Lung (tissue), 12 donors: ENCODE measurements around the gene ZNF302. TPM values are rescaled to one million over a fixed set of nuclear protein-coding genes. Genes with fewer than 3 reads are reported as not detected.

Source experiments
- ATAC-seq: fragments of 200-7000 bp; cut with Tn5 transposase; one replicate; pipeline ENCODE4 v1.9.1; 2020; ENCODE audit warnings: moderate number of reproducible peaks; ENCODE audit not compliant: insufficient read depth, low FRiP score
- DNase-seq, 3 donors: peaks; one replicate each; pipeline ENCODE4 v3.0.0-alpha.2; 2013 to 2017
- H3K27ac ChIP-seq, 2 donors: one replicate each; pipeline ENCODE4 v1.5.1; 2013; ENCODE audit warnings: mild to moderate bottlenecking in 2 of 2, moderate library complexity in 2 of 2, control low read depth in 1 of 2, inconsistent platforms in 1 of 2, low read depth in 1 of 2, low read length in 1 of 2
- H3K27me3 ChIP-seq, 3 donors: one replicate each; pipeline ENCODE4 v1.5.1; 2013; ENCODE audit warnings: low read length in 2 of 3; ENCODE audit not compliant: control insufficient read depth in 3 of 3, insufficient read depth in 3 of 3
- H3K36me3 ChIP-seq, 4 donors: one replicate each; pipeline ENCODE4 v1.5.1; 2013; ENCODE audit warnings: low read length in 4 of 4, mild to moderate bottlenecking in 1 of 4, moderate library complexity in 1 of 4; ENCODE audit not compliant: control insufficient read depth in 4 of 4, insufficient read depth in 4 of 4
- H3K4me1 ChIP-seq, 5 donors: one replicate each; pipeline ENCODE4 v1.5.1; 2013; ENCODE audit warnings: low read length in 5 of 5, mild to moderate bottlenecking in 2 of 5, moderate library complexity in 1 of 5; ENCODE audit not compliant: control insufficient read depth in 5 of 5, insufficient read depth in 5 of 5
- H3K4me3 ChIP-seq: one replicate; pipeline ENCODE4 v1.5.1; 2013; ENCODE audit warnings: mild to moderate bottlenecking, control low read depth, moderate library complexity
- H3K9ac ChIP-seq, 2 donors: one replicate each; pipeline ENCODE4 v1.5.1; 2013; ENCODE audit warnings: low read length in 2 of 2, control low read depth in 1 of 2; ENCODE audit not compliant: insufficient read depth in 1 of 2
- H3K9me3 ChIP-seq, 4 donors: one replicate each; pipeline ENCODE4 v1.5.1; 2013; ENCODE audit warnings: low read length in 3 of 4, mild to moderate bottlenecking in 1 of 4, moderate library complexity in 1 of 4; ENCODE audit not compliant: control insufficient read depth in 4 of 4, insufficient read depth in 3 of 4
- WGBS, 2 donors: extraction: QIAGEN DNeasy Blood & Tissue Kit; methylation state at CpG; one replicate each; pipeline ENCODE4 v1.1.7; 2013; 5-methylcytosine and 5-hydroxymethylcytosine counted together
- polyA plus RNA-seq, 2 donors: library from polyadenylated mRNA; stranded (reverse); fragments of 200-250 nt; gene quantifications; one replicate each; pipeline ENCODE4 v1.2.1, GENCODE V29; 2013
- total RNA-seq, 2 donors: library from RNA; depleted of rRNA in 1 of 2; stranded (reverse); fragments of >200 nt in 1 of 2; gene quantifications; one replicate each; pipeline ENCODE4 v1.2.1, GENCODE V29; 2014 to 2021
- TF ChIP-seq, protein P1 (sequence below): IDR thresholded peaks from 2 replicates; pipeline ENCODE4 v1.5.1; 2012; ENCODE audit warnings: mild to moderate bottlenecking; ENCODE audit errors: control extremely low read depth, extremely low read depth
- donor health status: control.
- donor health status: control.
- donor health status: Bipolar disorder and iron deficiency.
- donor health status: healthy.
- donor health status: DM: yes; HTN: yes; CAD: no.

ZNF302 gene
- total and polyA plus RNA-seq, 4 donors = 10.5 to 50.4 (median 21.9) TPM

DNA sequence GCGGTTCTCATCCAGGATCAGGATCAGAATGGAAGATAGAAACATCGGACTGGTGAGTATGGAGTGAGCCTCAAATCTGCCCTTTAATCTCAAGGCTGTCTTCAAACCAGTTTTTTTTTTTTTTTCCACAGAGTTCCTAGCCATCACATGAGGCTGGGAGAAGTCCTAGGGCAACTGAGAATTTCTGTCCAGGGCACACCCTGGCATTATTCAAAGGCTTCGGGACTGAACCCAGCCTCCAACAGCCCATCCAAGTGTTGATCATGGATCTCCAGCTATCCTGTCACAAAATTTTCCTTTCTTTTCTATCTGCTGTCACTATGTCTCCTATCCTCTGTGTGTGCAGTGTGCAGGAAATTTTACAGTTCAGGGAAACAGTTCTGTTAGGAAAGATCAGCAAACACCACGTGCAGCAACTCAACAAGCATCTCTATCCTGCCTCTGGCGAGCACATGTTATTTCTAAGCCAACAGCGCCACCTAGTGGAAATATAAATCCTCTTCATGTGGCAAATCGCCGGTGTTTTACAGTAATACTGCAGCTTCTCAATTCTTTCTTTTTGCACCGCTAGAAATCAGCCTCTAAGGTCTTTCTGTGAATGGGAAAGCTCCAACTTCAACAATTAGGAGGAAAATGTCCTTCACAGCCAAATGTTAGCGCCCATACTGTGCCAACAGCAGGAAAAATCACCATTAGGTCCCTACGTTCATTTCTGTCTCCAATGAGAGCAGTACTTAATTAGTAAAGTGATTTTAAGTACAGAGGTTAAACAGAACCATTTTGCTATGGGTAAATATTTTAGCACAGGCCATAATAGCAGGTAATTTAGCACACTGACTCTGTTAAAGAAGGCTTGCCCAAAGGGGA lies 35.1 kb downstream of the ZNF302 start:
- TF ChIP-seq, protein P1, sequence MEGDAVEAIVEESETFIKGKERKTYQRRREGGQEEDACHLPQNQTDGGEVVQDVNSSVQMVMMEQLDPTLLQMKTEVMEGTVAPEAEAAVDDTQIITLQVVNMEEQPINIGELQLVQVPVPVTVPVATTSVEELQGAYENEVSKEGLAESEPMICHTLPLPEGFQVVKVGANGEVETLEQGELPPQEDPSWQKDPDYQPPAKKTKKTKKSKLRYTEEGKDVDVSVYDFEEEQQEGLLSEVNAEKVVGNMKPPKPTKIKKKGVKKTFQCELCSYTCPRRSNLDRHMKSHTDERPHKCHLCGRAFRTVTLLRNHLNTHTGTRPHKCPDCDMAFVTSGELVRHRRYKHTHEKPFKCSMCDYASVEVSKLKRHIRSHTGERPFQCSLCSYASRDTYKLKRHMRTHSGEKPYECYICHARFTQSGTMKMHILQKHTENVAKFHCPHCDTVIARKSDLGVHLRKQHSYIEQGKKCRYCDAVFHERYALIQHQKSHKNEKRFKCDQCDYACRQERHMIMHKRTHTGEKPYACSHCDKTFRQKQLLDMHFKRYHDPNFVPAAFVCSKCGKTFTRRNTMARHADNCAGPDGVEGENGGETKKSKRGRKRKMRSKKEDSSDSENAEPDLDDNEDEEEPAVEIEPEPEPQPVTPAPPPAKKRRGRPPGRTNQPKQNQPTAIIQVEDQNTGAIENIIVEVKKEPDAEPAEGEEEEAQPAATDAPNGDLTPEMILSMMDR = peak; percentile 77
- Histone ChIP-seq H3K9ac (no peak overlapping the region), H3K9me3 (peaks cover 1 to 3% (median 3%) of the 10 kb centered on the region in 4 donors), H3K4me1 (no peaks in the 10 kb centered on the region), H3K27ac (no peak overlapping the region), H3K4me3 (no peak overlapping the region), H3K36me3 (no peaks in the 10 kb centered on the region), H3K27me3 (no peaks in the 10 kb centered on the region)
- ATAC-seq (no peak), DNase-seq (peak; percentile 46 to 88 (median 74))
- 38% methylated on average over 11 of the region's 11 CpGs for WGBS, 2 donors

- WGBS, 2 donors = 86 to 88% methylated on average over 2 of the region's 2 CpGs
- ATAC-seq = no peak
Measured at GRCh38 chr19:34713262-34713637, 35.8 kb downstream of the ZNF302 start.

DNA sequence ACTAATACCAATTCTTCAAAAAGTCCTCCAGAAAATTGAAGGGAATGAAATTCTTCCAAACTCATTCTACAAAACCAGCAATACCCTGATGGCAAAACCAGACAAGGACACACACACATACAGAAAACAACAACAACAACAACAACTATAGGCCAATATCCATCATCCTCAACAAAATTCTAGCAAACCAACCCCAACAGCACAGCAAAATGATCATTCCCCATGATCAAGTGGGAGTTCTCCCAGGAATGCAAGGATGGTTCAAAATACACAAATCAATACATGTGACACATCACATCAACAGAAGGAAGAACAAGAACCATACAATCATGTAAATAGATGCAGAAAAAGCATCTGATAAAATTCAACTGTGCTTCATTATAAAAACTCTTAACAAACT lies 37.9 kb downstream of the ZNF302 start:
- no peak for DNase-seq
- Histone ChIP-seq H3K4me3 (no peak overlapping the region), H3K9me3 (peaks cover 1 to 3% (median 3%) of the 10 kb centered on the region in 4 donors), H3K9ac (no peak overlapping the region), H3K36me3 (no peaks in the 10 kb centered on the region), H3K27ac (no peak overlapping the region), H3K27me3 (no peaks in the 10 kb centered on the region), H3K4me1 (no peaks in the 10 kb centered on the region)
- TF ChIP-seq, protein P1 = no peak
- ATAC-seq = no peak

More at GRCh38 chr19:34713262-34713637, 35.8 kb downstream of the ZNF302 start:
- H3K4me1 ChIP-seq = no peaks in the 10 kb centered on the region
- no peak for DNase-seq
- H3K27me3 ChIP-seq = no peaks in the 10 kb centered on the region
- H3K4me3 ChIP-seq = no peak overlapping the region
- no peak overlapping the region for H3K27ac ChIP-seq
- no peak overlapping the region for H3K9ac ChIP-seq
- TF ChIP-seq, protein P1 = no peak
- no peaks in the 10 kb centered on the region for H3K36me3 ChIP-seq
- peaks cover 1 to 3% (median 3%) of the 10 kb centered on the region in 4 donors for H3K9me3 ChIP-seq
